Measurements from ENCODE around the gene MITD1. TPM values are rescaled to one million over a fixed set of nuclear protein-coding genes. Genes with fewer than 3 reads are reported as not detected.
A peak's percentile ranks its signal among the peaks of the same experiment; 100 is the strongest.

Gene MITD1
- total and polyA plus RNA-seq, 2 of the 13 experiments (the other 11 are each of a cell fraction or from before 2014, with no cell fraction given) = 17.8 to 43.7 TPM

GRCh38 chr2:99154643-99155536 lies 26.0 kb downstream of the MITD1 start, which contains the start of the genes LIPT1 and TSGA10 (continued):
- TF ChIP-seq, protein P1, sequence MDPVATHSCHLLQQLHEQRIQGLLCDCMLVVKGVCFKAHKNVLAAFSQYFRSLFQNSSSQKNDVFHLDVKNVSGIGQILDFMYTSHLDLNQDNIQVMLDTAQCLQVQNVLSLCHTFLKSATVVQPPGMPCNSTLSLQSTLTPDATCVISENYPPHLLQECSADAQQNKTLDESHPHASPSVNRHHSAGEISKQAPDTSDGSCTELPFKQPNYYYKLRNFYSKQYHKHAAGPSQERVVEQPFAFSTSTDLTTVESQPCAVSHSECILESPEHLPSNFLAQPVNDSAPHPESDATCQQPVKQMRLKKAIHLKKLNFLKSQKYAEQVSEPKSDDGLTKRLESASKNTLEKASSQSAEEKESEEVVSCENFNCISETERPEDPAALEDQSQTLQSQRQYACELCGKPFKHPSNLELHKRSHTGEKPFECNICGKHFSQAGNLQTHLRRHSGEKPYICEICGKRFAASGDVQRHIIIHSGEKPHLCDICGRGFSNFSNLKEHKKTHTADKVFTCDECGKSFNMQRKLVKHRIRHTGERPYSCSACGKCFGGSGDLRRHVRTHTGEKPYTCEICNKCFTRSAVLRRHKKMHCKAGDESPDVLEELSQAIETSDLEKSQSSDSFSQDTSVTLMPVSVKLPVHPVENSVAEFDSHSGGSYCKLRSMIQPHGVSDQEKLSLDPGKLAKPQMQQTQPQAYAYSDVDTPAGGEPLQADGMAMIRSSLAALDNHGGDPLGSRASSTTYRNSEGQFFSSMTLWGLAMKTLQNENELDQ (CRISPR knock-in tag; IDR thresholded peaks at IDR 0.05; ENCODE audit: borderline replicate concordance) = no peak; the same call in 1 of the 2 replicates
- no peak for TF ChIP-seq STAT5B (CRISPR knock-in tag; IDR thresholded peaks at IDR 0.05)
- peak; percentile 71 for TF ChIP-seq ZFP36L2 (CRISPR knock-in tag; IDR thresholded peaks at IDR 0.05)
- peak; percentile 78 for TF ChIP-seq CREM (IDR thresholded peaks at IDR 0.05)
- TF ChIP-seq CREM (CRISPR knock-in tag; IDR thresholded peaks at IDR 0.05) = no peak
- TF ChIP-seq MTA3 (CRISPR knock-in tag; IDR thresholded peaks at IDR 0.05) = no peak
- peak; percentile 96; the same call in 1 of the 2 replicates for TF ChIP-seq ZNF674 (CRISPR knock-in tag; IDR thresholded peaks at IDR 0.05; ENCODE audit: low read depth)
- peak; percentile 92 for TF ChIP-seq WIZ (CRISPR knock-in tag; IDR thresholded peaks at IDR 0.05)
- no peak for TF ChIP-seq JDP2 (CRISPR knock-in tag; IDR thresholded peaks at IDR 0.05; ENCODE audit: borderline replicate concordance)
- TF ChIP-seq ZNF552 (CRISPR knock-in tag; IDR thresholded peaks at IDR 0.05; ENCODE audit: borderline replicate concordance) = peak; percentile 92
- no peak; the same call in 1 of the 2 replicates for TF ChIP-seq TIGD3 (CRISPR knock-in tag; IDR thresholded peaks at IDR 0.05; ENCODE audit: borderline replicate concordance)
- TF ChIP-seq ZSCAN9 (CRISPR knock-in tag; IDR thresholded peaks at IDR 0.05; ENCODE audit: borderline replicate concordance) = peak; percentile 98
- TF ChIP-seq, protein P2, sequence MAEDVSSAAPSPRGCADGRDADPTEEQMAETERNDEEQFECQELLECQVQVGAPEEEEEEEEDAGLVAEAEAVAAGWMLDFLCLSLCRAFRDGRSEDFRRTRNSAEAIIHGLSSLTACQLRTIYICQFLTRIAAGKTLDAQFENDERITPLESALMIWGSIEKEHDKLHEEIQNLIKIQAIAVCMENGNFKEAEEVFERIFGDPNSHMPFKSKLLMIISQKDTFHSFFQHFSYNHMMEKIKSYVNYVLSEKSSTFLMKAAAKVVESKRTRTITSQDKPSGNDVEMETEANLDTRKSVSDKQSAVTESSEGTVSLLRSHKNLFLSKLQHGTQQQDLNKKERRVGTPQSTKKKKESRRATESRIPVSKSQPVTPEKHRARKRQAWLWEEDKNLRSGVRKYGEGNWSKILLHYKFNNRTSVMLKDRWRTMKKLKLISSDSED (CRISPR knock-in tag; IDR thresholded peaks at IDR 0.05) = no peak; the same call in 1 of the 2 replicates
- TF ChIP-seq MYNN (CRISPR knock-in tag; IDR thresholded peaks at IDR 0.05; ENCODE audit: low read depth) = 0 out of 2 replicates have a peak, but pooled peaks have one; percentile 43
- peak; percentile 97 for TF ChIP-seq POGK (CRISPR knock-in tag; conservative IDR thresholded peaks at IDR 0.05)
- peak; percentile 89; the same call in 1 of the 2 replicates for TF ChIP-seq ZKSCAN8 (CRISPR knock-in tag; IDR thresholded peaks at IDR 0.05; ENCODE audit: borderline replicate concordance)
- peak; percentile 97 for TF ChIP-seq ZSCAN29 (CRISPR knock-in tag; conservative IDR thresholded peaks at IDR 0.05)
- TF ChIP-seq NFIB (CRISPR knock-in tag; IDR thresholded peaks at IDR 0.05; ENCODE audit: borderline replicate concordance) = no peak
- peak; percentile 88; the same call in 1 of the 2 replicates for TF ChIP-seq ZNF205 (CRISPR knock-in tag; IDR thresholded peaks at IDR 0.05)
- TF ChIP-seq NFIC (IDR thresholded peaks at IDR 0.05; ENCODE audit: low read length) = peak; percentile 71; the same call in 1 of the 2 replicates
- TF ChIP-seq, protein P3, sequence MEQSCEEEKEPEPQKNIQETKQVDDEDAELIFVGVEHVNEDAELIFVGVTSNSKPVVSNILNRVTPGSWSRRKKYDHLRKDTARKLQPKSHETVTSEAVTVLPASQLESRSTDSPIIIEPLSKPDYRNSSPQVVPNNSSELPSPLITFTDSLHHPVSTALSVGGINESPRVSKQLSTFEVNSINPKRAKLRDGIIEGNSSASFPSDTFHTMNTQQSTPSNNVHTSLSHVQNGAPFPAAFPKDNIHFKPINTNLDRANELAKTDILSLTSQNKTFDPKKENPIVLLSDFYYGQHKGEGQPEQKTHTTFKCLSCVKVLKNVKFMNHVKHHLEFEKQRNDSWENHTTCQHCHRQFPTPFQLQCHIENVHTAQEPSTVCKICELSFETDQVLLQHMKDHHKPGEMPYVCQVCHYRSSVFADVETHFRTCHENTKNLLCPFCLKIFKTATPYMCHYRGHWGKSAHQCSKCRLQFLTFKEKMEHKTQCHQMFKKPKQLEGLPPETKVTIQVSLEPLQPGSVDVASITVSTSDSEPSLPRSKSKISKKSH (CRISPR knock-in tag; IDR thresholded peaks at IDR 0.05; ENCODE audit: borderline replicate concordance) = peak; percentile 99

Data from HepG2 (cell line).